ENCODE results near the gene IDH1.
A peak's percentile ranks its signal among the peaks of the same experiment; 100 is the strongest.
"Not testable (repeated sequence)": the region's sequence is repeated elsewhere in the genome, so short reads cannot be mapped to it uniquely, and the experiment has no call there.

The IDH1 gene

GRCh38 chr2:208254871-208255556, at the start of gene IDH1:
TSS of gene IDH1 (minus strand) at chr2:208255071. CDS start at chr2:208251551, 3,520 bp downstream.
- FAIRE-seq: peak; percentile 72
- peak; percentile 95 for DNase-seq (ENCODE audit: low spot score)

GRCh38 chr2:208304157-208304556, 49.3 kb upstream of the IDH1 start:
- FAIRE-seq: no peak
- no peak for DNase-seq (ENCODE audit: low spot score)

DNA sequence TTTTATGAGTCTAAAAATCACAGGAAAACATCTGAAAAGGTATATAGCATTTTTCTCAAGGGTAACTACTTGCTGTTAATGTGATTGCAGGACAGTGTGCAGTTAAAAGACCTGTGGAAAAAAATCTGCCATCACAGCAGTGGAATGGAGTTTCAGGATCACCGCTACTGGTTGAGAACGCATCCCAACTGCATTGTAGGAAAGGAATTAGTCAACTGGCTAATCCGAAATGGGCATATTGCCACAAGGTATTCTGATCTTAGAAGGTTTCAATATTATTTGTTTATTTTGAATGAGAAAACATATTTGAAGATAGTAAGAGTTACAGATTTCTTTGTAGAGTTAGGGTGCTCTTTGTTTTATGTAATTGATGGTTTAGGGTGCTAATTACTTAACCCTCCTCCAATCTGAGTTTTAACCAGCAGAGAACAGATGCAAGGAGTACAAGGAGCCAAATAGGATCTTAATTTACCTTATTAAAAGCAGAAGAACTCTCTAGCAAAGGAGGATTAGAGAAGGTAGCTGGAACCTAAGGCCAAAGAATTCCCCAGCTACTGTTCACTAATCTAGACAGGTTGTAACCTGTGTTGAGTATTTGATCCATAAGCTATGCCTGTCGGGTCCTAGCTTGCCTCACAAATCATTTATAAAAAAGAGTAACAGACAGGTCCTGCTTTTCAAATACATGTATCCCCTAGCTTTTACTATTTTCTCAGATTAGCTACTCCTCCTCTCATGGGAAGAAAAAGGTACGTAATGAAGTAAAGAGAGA, 46.2 kb upstream of the IDH1 start:
- no peak for DNase-seq (ENCODE audit: low spot score)
- no peak for FAIRE-seq

DNA sequence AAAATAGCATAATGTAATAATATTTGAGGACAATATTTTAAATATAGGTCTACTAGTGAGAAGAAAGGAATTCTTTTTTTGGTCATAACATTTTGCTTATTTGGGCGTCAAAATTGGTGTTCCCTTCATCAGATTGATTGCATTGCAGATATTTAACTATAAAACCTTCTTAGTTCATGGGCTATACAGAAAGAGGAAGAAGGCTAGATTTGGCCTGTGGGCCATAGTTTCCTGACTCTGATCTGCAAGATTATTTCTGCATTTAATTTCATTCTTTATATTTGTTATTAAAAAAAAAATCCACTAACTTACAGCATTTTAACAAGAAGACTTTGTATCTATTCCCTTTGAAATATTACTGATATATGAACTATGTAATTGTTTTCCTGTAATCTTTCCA, 43.1 kb upstream of the IDH1 start:
- no peak for DNase-seq (ENCODE audit: low spot score)
- FAIRE-seq: no peak

DNA sequence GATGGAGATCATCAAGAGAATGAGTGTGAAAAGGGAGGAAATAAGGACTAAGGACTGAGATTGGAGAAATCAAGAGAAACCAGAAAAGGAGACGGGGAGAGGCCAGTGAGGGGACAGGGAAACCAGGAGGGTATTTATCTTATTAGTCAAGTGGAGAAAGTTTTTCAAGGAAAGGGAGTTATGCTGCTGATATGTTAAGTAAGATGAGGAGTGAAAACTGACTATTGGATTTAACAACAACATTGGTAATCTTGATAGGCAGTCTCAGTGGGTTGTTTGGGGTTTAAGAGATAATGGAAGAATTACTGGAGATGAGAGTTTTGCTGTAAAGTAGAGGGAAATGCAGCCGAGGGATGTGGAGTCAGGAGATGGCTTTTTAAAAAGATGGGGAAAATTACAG, 41.7 kb upstream of the IDH1 start:
- DNase-seq (ENCODE audit: low spot score) (no peak), FAIRE-seq (no peak)

GRCh38 chr2:208295834-208296233, 41.0 kb upstream of the IDH1 start:
- DNase-seq (ENCODE audit: low spot score) (no peak), FAIRE-seq (no peak)

GRCh38 chr2:208294482-208295024, 39.7 kb upstream of the IDH1 start:
- FAIRE-seq: no peak
- no peak for DNase-seq (ENCODE audit: low spot score)

DNA sequence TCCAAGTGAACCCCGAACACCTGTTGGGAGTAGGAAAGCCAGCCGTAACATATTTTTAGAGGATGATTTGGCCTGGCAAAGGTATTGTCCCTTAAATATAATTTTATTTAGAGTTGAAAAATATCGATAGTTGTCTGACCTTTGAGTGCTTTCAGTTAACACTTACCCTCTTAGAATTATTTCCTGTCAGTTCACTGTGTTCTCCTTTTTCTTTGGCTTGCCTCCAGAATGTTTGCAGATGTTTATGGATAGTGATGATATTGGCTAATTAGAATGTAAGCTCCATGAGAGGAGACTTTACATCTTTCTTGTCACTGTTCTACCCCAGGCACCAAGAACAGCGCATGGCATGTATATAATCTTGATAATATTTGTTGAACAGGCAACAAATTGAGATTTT, 31.0 kb upstream of the IDH1 start:
- DNase-seq (ENCODE audit: low spot score) (no peak), FAIRE-seq (no peak)

- DNase-seq (ENCODE audit: low spot score) (no peak), FAIRE-seq (no peak)
Measured at GRCh38 chr2:208280933-208281332, 26.1 kb upstream of the IDH1 start.

DNA sequence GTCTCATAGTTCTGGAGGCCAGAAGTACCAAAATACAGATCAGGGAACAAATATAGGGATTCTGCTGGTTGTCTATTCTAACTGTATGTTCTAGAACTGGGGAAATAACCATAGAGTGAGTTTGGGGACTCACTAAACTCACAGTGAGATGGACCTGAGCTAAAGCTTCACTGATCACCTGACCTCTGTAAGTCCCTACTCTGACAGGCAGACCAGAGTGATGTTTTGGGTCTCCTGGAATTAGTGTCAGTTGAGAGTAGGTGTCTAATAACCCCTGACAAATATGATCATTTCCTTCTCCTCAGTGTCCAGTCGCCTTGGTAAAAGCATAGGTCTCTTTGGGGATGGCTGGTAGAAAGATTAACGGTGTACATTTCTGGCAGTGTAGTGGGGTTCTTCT, 25.4 kb upstream of the IDH1 start:
- no peak for FAIRE-seq
- DNase-seq (ENCODE audit: low spot score): no peak

- FAIRE-seq: no peak
- DNase-seq (ENCODE audit: low spot score): no peak
Measured at GRCh38 chr2:208279236-208279635, 24.4 kb upstream of the IDH1 start.

DNA sequence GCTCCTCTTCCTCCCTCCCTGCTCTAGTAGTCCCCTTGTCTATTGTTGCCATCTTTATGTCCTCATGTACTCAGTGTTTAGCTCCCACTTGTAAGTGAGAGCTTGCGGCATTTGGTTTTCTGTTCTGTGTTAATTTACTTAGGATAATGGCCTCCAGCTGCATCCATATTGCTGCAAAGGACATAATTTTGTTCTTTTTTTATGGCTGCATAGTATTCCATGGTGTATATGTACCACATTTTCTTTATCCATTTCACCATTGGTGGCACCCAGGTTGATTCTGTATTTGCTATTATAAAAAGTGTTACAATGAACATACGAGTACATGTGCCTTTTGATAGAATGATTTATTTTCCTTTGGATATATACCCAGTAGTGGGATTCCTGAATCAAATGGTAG, 23.7 kb upstream of the IDH1 start:
- no peak for DNase-seq (ENCODE audit: low spot score)

GRCh38 chr2:208274748-208275147, 19.9 kb upstream of the IDH1 start:
- no peak for DNase-seq (ENCODE audit: low spot score)
- no peak for FAIRE-seq

More for the DNA sequence above, 23.7 kb upstream of the IDH1 start:
- FAIRE-seq: no peak

DNA sequence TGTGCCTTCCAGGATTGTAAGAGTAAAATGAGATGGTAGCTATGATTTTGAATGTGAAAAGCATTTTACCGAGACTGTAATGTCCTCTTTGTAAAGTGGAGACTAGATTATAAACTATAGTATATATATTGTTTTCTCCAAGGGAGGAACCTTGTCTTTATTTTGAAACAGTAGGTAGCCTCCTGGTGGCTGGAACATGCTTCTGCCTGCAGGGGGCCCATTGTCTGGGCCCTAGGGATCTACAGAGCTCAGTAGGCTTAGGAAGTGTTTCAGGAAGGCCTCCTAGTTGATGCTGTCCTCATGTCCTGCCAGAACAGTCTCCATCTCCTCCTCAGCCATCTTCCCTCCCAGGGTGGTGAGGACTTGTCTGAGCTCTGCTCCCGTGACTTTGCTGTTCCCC, 14.2 kb upstream of the IDH1 start:
- DNase-seq (ENCODE audit: low spot score): no peak
- FAIRE-seq: no peak

- FAIRE-seq: no peak
- DNase-seq (ENCODE audit: low spot score): no peak
Measured at GRCh38 chr2:208268156-208268952, 13.5 kb upstream of the IDH1 start.

DNA sequence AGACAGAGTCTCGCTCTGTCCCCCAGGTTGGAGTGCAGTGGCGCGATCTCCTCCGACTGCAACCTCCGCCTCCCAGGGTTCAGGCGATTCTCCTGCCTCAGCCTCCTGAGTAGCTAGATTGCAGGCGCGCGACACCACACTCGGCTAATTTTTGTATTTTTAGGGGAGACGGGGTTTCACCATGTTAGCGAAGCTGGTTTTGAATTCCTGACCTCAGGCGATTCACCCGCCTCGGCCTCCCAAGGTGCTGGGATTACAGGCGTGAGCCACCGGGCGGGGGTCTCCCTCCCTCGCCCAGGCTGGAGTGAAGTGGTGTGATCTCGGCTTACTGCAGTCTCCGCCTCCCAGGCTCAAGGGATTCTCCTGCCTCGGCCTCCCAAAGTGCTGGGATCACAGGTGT, 12.7 kb upstream of the IDH1 start:
- not testable (repeated sequence) for DNase-seq (ENCODE audit: low spot score); FAIRE-seq

- DNase-seq (ENCODE audit: low spot score) (no peak), FAIRE-seq (no peak)
Measured at GRCh38 chr2:208266936-208267335, 12.1 kb upstream of the IDH1 start.

DNA sequence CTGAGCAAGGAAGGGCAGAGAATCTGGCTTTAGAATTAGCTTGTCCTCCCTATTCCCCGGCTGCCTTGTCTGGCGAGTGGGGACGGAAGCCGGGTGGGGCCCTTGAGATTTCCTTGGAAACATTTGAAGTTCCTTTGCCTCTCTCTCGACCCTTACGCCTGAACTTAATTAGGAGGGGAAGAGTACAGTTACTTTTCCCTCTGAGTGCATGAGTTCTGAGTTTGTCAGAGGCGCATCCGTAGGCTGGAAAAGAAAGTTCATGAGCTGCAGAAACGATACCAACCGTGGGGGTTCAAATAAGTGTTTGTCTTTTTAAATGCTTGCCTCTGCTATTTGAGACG, 11.7 kb upstream of the IDH1 start:
- FAIRE-seq: no peak
- no peak for DNase-seq (ENCODE audit: low spot score)

- FAIRE-seq (peak; percentile 95), DNase-seq (ENCODE audit: low spot score) (peak; percentile 96)
Measured at GRCh38 chr2:208265801-208266552, 11.1 kb upstream of the IDH1 start, which contains the start of gene PIKFYVE. TSS of gene PIKFYVE (plus strand) at chr2:208266255. CDS start at chr2:208271520, 5,265 bp downstream.

DNA sequence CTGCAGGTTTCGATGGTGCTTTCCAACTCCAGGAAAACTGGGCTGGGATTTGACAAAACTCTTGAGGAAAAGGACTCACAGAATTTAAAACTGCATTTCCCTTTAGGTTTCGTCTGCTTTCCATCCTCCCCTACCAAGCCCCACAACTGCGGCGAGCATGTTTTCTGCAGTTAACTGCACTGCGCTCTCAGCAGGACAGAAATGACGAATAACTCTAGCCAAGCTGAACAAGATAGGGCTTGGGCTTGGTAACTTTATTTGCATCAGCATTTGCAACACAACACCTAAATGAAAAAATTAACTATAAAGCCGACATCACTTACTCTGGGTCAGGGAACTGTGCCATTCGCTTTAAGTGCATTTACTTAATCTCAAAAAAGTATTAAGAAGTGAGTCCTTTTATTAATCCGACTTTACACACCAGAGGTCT, 10.5 kb upstream of the IDH1 start:
- FAIRE-seq (no peak), DNase-seq (ENCODE audit: low spot score) (peak; percentile 27)

All from urothelium cell line (cell line).